SHP77 treated with DMSO at 0.1 percent for 48 hours (cell line): ENCODE results near the gene C1orf198.
"Not testable (repeated sequence)": the region's sequence is repeated elsewhere in the genome, so short reads cannot be mapped to it uniquely, and the experiment has no call there.

ENCODE experiments used
- DNase-seq: peaks from one replicate; lab custom pipeline; 2025; lab: John Stamatoyannopoulos, UW

C1orf198 gene

GRCh38 chr1:230860617-230861384 is 7.5 kb downstream of the C1orf198 start:
- DNase-seq = no peak

GRCh38 chr1:230858918-230859729 is 9.2 kb downstream of the C1orf198 start:
- DNase-seq = no peak

GRCh38 chr1:230858236-230858820 is 10.0 kb downstream of the C1orf198 start:
- no peak for DNase-seq

GRCh38 chr1:230857822-230858221 is 10.5 kb downstream of the C1orf198 start:
- no peak for DNase-seq

GRCh38 chr1:230857077-230857476 is 11.2 kb downstream of the C1orf198 start:
- DNase-seq = no peak

GRCh38 chr1:230855886-230856285 is 12.4 kb downstream of the C1orf198 start:
- no peak for DNase-seq

GRCh38 chr1:230854423-230854822 is 13.9 kb downstream of the C1orf198 start:
- no peak for DNase-seq

- no peak for DNase-seq
Measured at GRCh38 chr1:230853731-230854130, 14.6 kb downstream of the C1orf198 start.

- DNase-seq = no peak
Measured at GRCh38 chr1:230852959-230853358, 15.4 kb downstream of the C1orf198 start.

- no peak for DNase-seq
Measured at GRCh38 chr1:230851291-230851691, 17.0 kb downstream of the C1orf198 start.

GRCh38 chr1:230850547-230850946 is 17.8 kb downstream of the C1orf198 start:
- no peak for DNase-seq

- no peak for DNase-seq
Measured at GRCh38 chr1:230849451-230850224, 18.7 kb downstream of the C1orf198 start.

GRCh38 chr1:230848235-230848634 is 20.1 kb downstream of the C1orf198 start:
- no peak for DNase-seq

- not testable (repeated sequence) for DNase-seq
Measured at GRCh38 chr1:230845184-230845583, 23.1 kb downstream of the C1orf198 start.

GRCh38 chr1:230844561-230844960 is 23.8 kb downstream of the C1orf198 start:
- no peak for DNase-seq

GRCh38 chr1:230843503-230844309 is 24.6 kb downstream of the C1orf198 start:
- no peak for DNase-seq

- no peak for DNase-seq
Measured at GRCh38 chr1:230842801-230843200, 25.5 kb downstream of the C1orf198 start.

- no peak for DNase-seq
Measured at GRCh38 chr1:230839173-230839572, 29.1 kb downstream of the C1orf198 start.

- no peak for DNase-seq
Measured at GRCh38 chr1:230836793-230837192, 31.5 kb downstream of the C1orf198 start.

- DNase-seq = no peak
Measured at GRCh38 chr1:230836347-230836746, 32.0 kb downstream of the C1orf198 start.

- no peak for DNase-seq
Measured at GRCh38 chr1:230834292-230834691, 34.0 kb downstream of the C1orf198 start.
